Fibroblast of lung (primary cell): Measurements from ENCODE around the gene EXTL2. TPM values are rescaled to one million over a fixed set of nuclear protein-coding genes. Genes with fewer than 3 reads are reported as not detected.

Source experiments
- DNase-seq, 2 donors: peaks; one replicate each; pipeline versions ENCODE4 v3.0.0 to v3.0.0-alpha.2; 2010; ENCODE audit warnings: low read depth in 2 of 2
- H2AFZ ChIP-seq: 2 replicates; pipeline ENCODE4 v1.5.1; 2012; ENCODE audit warnings: low read length, control low read depth, inconsistent platforms
- H3K27ac ChIP-seq: 2 replicates; pipeline ENCODE4 v1.5.1; 2011; ENCODE audit warnings: low read length, control low read depth; ENCODE audit not compliant: insufficient read depth
- H3K27me3 ChIP-seq: 2 replicates; pipeline ENCODE4 v1.5.1; 2011; ENCODE audit warnings: mild to moderate bottlenecking, low read length; ENCODE audit not compliant: control insufficient read depth, insufficient read depth
- H3K36me3 ChIP-seq: 2 replicates; pipeline ENCODE4 v1.5.1; 2011; ENCODE audit warnings: low read length; ENCODE audit not compliant: control insufficient read depth, insufficient read depth
- H3K4me1 ChIP-seq: 2 replicates; pipeline ENCODE4 v1.5.1; 2011; ENCODE audit warnings: low read length; ENCODE audit not compliant: control insufficient read depth, insufficient read depth; ENCODE audit errors: extremely low read depth
- H3K4me2 ChIP-seq: 2 replicates; pipeline ENCODE4 v1.5.1; 2011; ENCODE audit warnings: low read length, control low read depth; ENCODE audit not compliant: insufficient read depth; ENCODE audit errors: extremely low read depth
- H3K4me3 ChIP-seq, 4 experiments: fragments of 200-600 bp in 1 of 4; sonication (generic) in 1 of 4; replicated peaks in 1 of 4; 2 replicates each; pipeline ENCODE4 v1.5.1; 2011 to 2016; ENCODE audit warnings: low read length in 4 of 4, low read depth in 3 of 4, mild to moderate bottlenecking in 3 of 4, control low read depth in 2 of 4, inconsistent platforms in 1 of 4, mixed read lengths in 1 of 4; ENCODE audit not compliant: insufficient read depth in 1 of 4; ENCODE audit errors: control extremely low read depth in 1 of 4
- H3K79me2 ChIP-seq: 2 replicates; pipeline ENCODE4 v1.5.1; 2012; ENCODE audit warnings: mild to moderate bottlenecking, low read length, inconsistent platforms; ENCODE audit not compliant: control insufficient read depth, insufficient read depth
- H3K9ac ChIP-seq: 2 replicates; pipeline ENCODE4 v1.5.1; 2011; ENCODE audit warnings: mild to moderate bottlenecking, low read length, control low read depth; ENCODE audit not compliant: insufficient read depth
- H3K9me3 ChIP-seq: 2 replicates; pipeline ENCODE4 v1.5.1; 2012; ENCODE audit warnings: low read depth, low read length; ENCODE audit not compliant: control insufficient read depth, insufficient read depth
- H4K20me1 ChIP-seq: 2 replicates; pipeline ENCODE4 v1.5.1; 2011; ENCODE audit warnings: low read length; ENCODE audit not compliant: control insufficient read depth, insufficient read depth; ENCODE audit errors: extremely low read depth
- CTCF ChIP-seq, 2 donors: IDR thresholded peaks in 1 of 2; conservative IDR thresholded peaks in 1 of 2; 1 replicate in 1 of 2; 2 replicates in 1 of 2; pipeline ENCODE4 v1.5.1; 2011 to 2012; ENCODE audit warnings: low read length in 2 of 2, control low read depth in 1 of 2, inconsistent platforms in 1 of 2, low read depth in 1 of 2, mild to moderate bottlenecking in 1 of 2
- EZH2 ChIP-seq: IDR thresholded peaks from 2 replicates; pipeline ENCODE4 v1.5.1; 2012; ENCODE audit warnings: low read length, control low read depth, mild to moderate bottlenecking; ENCODE audit errors: missing control alignments
- polyA plus RNA-seq, 2 donors: library from polyadenylated mRNA; depleted of rRNA in 1 of 2; stranded (reverse) in 1 of 2; unstranded in 1 of 2; fragments of >200 nt; gene quantifications; 2 replicates each; pipeline ENCODE4 v1.2.1, GENCODE V29; 2011 to 2012; ENCODE audit warnings: missing spikeins in 1 of 2
- total RNA-seq: library from RNA; depleted of rRNA; stranded (reverse); fragments of >200 nt; gene quantifications from 2 replicates; pipeline ENCODE4 v1.2.1, GENCODE V29; 2014

EXTL2 gene
- total and polyA plus RNA-seq, 2 donors (not counting 1 experiment from before 2014, with no cell fraction given) = 22.1 to 43.7 TPM

- TF ChIP-seq EZH2 (no peak), CTCF (conservative IDR thresholded peaks at IDR 0.05 in 1 of 2, IDR thresholded peaks at IDR 0.05 in 1 of 2; ENCODE audit: low read depth in 1 of 2, low read length in 2 of 2) (no peak)
- no peak for DNase-seq
- no peaks in the 10 kb centered on the region for H3K36me3 ChIP-seq
These were observed 18.4 kb downstream of the EXTL2 start for GRCh38 chr1:100876291-100876690.

GRCh38 chr1:100875228-100875627 is 19.4 kb downstream of the EXTL2 start:
- no peak overlapping the region for H3K9ac ChIP-seq
- no peaks in the 10 kb centered on the region for H3K4me1 ChIP-seq
- H3K9me3 ChIP-seq = no peaks in the 10 kb centered on the region
- no peaks in the 10 kb centered on the region for H4K20me1 ChIP-seq
- H3K4me2 ChIP-seq = no peak overlapping the region
- H3K36me3 ChIP-seq = no peaks in the 10 kb centered on the region
- no peak for DNase-seq
- TF ChIP-seq CTCF (conservative IDR thresholded peaks at IDR 0.05 in 1 of 2, IDR thresholded peaks at IDR 0.05 in 1 of 2; ENCODE audit: low read depth in 1 of 2, low read length in 2 of 2) (no peak), EZH2 (no peak)
- no peaks in the 10 kb centered on the region for H3K79me2 ChIP-seq
- H3K4me3 ChIP-seq = no peak overlapping the region
- H2AFZ ChIP-seq = no peak overlapping the region
- H3K27me3 ChIP-seq = no peaks in the 10 kb centered on the region
- no peak overlapping the region for H3K27ac ChIP-seq

More at GRCh38 chr1:100876291-100876690, 18.4 kb downstream of the EXTL2 start:
- no peak overlapping the region for H3K27ac ChIP-seq
- no peak overlapping the region for H3K9ac ChIP-seq
- H2AFZ ChIP-seq = no peak overlapping the region
- H3K27me3 ChIP-seq = no peaks in the 10 kb centered on the region
- no peaks in the 10 kb centered on the region for H3K4me1 ChIP-seq
- no peak overlapping the region for H3K4me2 ChIP-seq
- H3K4me3 ChIP-seq = no peak overlapping the region
- H3K79me2 ChIP-seq = no peaks in the 10 kb centered on the region
- no peaks in the 10 kb centered on the region for H4K20me1 ChIP-seq
- no peaks in the 10 kb centered on the region for H3K9me3 ChIP-seq

- H4K20me1 ChIP-seq = no peaks in the 10 kb centered on the region
These were observed 20.2 kb downstream of the EXTL2 start for GRCh38 chr1:100874433-100874832.

More at GRCh38 chr1:100874433-100874832, 20.2 kb downstream of the EXTL2 start:
- Histone ChIP-seq H3K79me2 (no peaks in the 10 kb centered on the region), H3K36me3 (no peaks in the 10 kb centered on the region), H3K4me1 (no peaks in the 10 kb centered on the region), H3K4me2 (no peak overlapping the region), H3K4me3 (no peak overlapping the region), H3K9ac (no peak overlapping the region), H3K27ac (no peak overlapping the region), H3K27me3 (no peaks in the 10 kb centered on the region), H3K9me3 (no peaks in the 10 kb centered on the region), H2AFZ (no peak overlapping the region)
- TF ChIP-seq CTCF (conservative IDR thresholded peaks at IDR 0.05 in 1 of 2, IDR thresholded peaks at IDR 0.05 in 1 of 2; ENCODE audit: low read depth in 1 of 2, low read length in 2 of 2) (no peak), EZH2 (no peak)
- DNase-seq = no peak
